Measurements from ENCODE around the gene ZNF565.

The ZNF565 gene

DNA sequence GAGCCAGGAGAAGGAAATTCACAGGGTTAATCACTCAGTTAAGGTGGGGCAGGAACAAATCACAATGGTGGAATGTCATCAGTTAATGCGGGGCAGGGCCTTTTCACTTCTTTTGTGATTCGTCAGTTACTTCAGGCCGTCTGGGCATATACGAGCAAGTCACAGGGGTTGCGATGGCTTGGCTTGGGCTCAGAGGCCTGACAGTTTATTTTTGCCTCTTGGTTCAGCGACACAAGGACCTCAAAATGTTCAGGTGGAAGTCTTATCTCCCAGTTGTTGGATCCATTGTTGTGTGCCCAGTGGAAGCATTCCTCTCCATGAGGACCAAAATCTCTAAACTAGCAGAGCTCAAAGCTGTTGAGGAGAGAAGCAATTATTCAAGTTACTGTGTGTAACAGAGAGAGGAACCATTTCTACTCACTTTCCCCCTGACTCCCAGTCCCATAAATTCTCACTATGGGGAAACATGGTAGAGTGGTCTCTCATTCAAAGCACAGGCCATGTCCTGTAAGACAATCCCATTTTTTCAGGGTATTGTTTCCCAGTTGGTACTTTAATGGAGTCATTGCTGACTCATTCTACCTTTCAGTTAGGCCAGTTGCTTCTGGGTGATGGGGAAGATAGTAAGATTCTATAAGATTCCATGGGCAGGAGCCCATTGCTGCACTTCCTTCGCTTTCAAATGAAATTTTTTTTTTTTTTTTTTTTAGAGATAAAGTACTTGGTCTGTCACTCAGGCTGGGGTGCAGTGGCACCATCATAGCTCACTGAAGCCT is 53.5 kb downstream of the ZNF565 start:
- TF ChIP-seq SIN3A (IDR thresholded peaks at IDR 0.05; ENCODE audit: borderline replicate concordance, insufficient read depth, low read length), result no peak

DNA sequence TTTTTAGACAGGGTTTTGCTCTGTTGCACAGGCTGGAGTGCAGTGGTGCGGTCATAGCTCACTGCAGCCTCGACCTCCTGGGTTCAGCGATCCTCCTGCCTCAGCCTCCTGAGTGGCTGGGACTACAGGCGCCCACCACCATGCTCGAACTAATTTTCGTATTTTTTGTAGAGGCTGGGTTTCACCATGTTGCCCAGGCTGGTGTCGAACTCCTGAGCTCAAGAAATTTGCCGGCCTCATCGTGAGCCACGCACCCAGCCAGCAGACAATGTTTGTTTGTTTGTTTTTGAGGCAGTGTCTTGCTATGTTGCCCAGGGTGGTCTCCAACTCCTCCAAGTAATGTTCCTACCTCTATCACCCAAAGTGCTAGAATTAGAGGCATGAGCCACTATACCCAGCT is 61.3 kb downstream of the ZNF565 start:
- TF ChIP-seq TAF1 (IDR thresholded peaks at IDR 0.05; ENCODE audit: borderline replicate concordance, insufficient read depth, low read length) (no peak), POLR2AphosphoS5 (IDR thresholded peaks at IDR 0.05; ENCODE audit: low read depth, low read length) (no peak), SIN3A (IDR thresholded peaks at IDR 0.05; ENCODE audit: borderline replicate concordance, insufficient read depth, low read length) (no peak), FOXP2 (optimal IDR thresholded peaks at IDR 0.05; ENCODE audit: borderline replicate concordance, extremely low read depth, extremely low read length, insufficient read depth) (no peak)
- TF ChIP-seq, protein P1, sequence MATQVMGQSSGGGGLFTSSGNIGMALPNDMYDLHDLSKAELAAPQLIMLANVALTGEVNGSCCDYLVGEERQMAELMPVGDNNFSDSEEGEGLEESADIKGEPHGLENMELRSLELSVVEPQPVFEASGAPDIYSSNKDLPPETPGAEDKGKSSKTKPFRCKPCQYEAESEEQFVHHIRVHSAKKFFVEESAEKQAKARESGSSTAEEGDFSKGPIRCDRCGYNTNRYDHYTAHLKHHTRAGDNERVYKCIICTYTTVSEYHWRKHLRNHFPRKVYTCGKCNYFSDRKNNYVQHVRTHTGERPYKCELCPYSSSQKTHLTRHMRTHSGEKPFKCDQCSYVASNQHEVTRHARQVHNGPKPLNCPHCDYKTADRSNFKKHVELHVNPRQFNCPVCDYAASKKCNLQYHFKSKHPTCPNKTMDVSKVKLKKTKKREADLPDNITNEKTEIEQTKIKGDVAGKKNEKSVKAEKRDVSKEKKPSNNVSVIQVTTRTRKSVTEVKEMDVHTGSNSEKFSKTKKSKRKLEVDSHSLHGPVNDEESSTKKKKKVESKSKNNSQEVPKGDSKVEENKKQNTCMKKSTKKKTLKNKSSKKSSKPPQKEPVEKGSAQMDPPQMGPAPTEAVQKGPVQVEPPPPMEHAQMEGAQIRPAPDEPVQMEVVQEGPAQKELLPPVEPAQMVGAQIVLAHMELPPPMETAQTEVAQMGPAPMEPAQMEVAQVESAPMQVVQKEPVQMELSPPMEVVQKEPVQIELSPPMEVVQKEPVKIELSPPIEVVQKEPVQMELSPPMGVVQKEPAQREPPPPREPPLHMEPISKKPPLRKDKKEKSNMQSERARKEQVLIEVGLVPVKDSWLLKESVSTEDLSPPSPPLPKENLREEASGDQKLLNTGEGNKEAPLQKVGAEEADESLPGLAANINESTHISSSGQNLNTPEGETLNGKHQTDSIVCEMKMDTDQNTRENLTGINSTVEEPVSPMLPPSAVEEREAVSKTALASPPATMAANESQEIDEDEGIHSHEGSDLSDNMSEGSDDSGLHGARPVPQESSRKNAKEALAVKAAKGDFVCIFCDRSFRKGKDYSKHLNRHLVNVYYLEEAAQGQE (IDR thresholded peaks at IDR 0.05; ENCODE audit: insufficient read depth in 1 of 2, low read depth in 2 of 2, low read length in 2 of 2), result no peak

DNA sequence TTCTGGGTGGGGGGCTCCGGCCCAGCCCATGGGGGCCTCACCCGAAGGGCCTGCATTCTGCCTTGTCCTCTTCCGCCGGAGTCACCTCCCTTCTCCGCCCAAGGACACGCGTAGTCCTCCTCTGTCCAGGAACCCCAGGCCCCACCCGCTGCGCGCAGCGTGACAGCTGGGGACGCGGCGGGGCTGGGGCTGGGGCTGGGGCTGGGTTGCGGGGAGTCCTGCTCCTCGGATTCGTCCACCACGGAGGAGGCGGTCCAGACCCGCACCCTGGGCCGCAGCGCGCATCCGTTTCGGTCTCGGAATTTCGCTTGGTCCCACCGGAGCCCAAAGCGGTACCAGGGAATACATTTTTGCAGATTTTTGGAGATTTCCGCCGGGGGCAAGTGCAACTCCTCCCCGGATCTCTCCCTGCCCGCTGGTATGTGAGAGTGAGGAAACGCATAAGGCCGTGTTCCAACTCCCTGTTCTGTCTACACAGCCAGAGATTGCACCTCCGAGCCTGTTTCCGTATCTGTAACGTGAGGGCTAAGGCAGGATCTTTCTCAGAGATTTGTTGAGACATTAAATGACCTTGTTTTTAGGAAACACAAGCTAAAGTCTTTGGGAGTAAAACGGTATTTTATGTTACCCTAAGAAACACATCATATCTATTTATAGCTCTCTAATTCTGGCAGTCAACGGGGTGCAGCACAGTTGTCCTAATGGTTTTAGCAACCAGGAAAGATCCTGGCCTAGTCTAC is 61.9 kb downstream of the ZNF565 start, which contains the start of gene COX7A1:
Gene COX7A1 (minus strand): TSS at position 96 of the 740 bp plus-strand sequence. CDS start 40 bp downstream, at position 56.
- TF ChIP-seq FOXP2 (optimal IDR thresholded peaks at IDR 0.05; ENCODE audit: borderline replicate concordance, extremely low read depth, extremely low read length, insufficient read depth) (no peak), TAF1 (IDR thresholded peaks at IDR 0.05; ENCODE audit: borderline replicate concordance, insufficient read depth, low read length) (no peak), SIN3A (IDR thresholded peaks at IDR 0.05; ENCODE audit: borderline replicate concordance, insufficient read depth, low read length) (no peak), POLR2AphosphoS5 (IDR thresholded peaks at IDR 0.05; ENCODE audit: low read depth, low read length) (no peak)
- TF ChIP-seq, protein P1 (IDR thresholded peaks at IDR 0.05; ENCODE audit: insufficient read depth in 1 of 2, low read depth in 2 of 2, low read length in 2 of 2), result no peak

DNA sequence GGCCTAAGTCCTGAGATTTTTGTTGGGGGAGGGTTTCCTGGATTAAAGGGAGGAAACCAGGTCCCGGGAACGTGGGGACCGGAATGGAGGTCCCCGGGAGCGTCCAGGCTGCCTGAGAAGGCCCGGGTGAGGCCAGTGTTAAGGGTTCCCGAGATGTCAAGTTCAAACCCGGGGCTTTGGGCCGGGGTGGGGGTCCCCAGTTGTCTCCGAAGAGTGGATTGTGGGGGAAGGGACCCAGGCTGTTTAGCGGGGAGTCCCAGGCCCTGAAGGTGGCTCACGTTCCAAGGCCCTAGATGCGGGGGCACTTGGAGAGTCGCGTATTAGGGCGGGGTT is 62.5 kb downstream of the ZNF565 start:
- TF ChIP-seq TAF1 (IDR thresholded peaks at IDR 0.05; ENCODE audit: borderline replicate concordance, insufficient read depth, low read length) (no peak), FOXP2 (optimal IDR thresholded peaks at IDR 0.05; ENCODE audit: borderline replicate concordance, extremely low read depth, extremely low read length, insufficient read depth) (no peak), POLR2AphosphoS5 (IDR thresholded peaks at IDR 0.05; ENCODE audit: low read depth, low read length) (no peak), SIN3A (IDR thresholded peaks at IDR 0.05; ENCODE audit: borderline replicate concordance, insufficient read depth, low read length) (no peak)
- TF ChIP-seq, protein P1 (IDR thresholded peaks at IDR 0.05; ENCODE audit: insufficient read depth in 1 of 2, low read depth in 2 of 2, low read length in 2 of 2), result no peak

DNA sequence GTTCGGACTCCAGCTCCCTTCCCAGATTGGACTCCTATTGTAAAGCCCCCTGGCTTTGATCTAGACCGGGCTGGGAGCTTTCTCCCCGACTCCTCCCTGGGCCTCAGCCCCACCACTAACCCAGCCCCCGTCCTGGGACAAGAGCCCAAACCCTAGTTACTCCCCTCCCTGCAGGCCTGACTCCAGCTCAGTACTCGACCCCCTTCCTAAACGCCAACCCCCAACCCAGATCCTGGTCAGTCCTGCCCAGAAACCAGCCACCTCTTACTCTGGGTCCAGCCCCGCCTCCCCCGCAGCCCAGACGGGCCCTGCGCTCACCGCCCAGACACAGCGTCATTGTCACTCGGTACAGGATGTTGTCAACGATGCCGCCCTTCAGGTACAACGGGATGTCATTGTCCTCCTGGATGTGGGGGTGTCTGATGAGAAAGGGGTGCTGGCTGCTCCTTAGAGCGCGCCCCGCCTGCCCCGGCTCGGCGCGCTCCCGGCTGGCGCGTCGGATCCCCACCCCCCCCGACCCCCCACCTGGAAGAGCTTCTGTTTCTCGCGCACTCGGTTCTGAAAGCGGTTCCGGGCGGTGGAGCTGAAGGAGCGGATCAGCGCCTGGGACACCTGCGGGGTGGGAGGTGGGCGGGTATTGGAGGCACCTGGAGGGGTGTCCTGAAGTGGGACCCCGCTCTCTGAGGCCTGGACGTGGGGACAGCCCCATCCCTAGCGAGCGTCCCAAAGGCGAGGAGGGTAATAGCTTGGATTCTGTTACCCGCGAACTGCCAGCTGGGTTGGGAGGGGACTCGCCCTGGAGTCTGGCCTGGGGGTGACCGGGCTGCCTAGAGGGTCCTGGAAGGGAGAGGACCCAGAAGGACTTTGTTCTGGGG is 63.1 kb downstream of the ZNF565 start:
- TF ChIP-seq SIN3A (IDR thresholded peaks at IDR 0.05; ENCODE audit: borderline replicate concordance, insufficient read depth, low read length), result no peak
- TF ChIP-seq POLR2AphosphoS5 (IDR thresholded peaks at IDR 0.05; ENCODE audit: low read depth, low read length), result no peak
- TF ChIP-seq, protein P1 (IDR thresholded peaks at IDR 0.05; ENCODE audit: insufficient read depth in 1 of 2, low read depth in 2 of 2, low read length in 2 of 2), result no peak
- TF ChIP-seq FOXP2 (optimal IDR thresholded peaks at IDR 0.05; ENCODE audit: borderline replicate concordance, extremely low read depth, extremely low read length, insufficient read depth), result no peak
- no peak for TF ChIP-seq TAF1 (IDR thresholded peaks at IDR 0.05; ENCODE audit: borderline replicate concordance, insufficient read depth, low read length)

All from PFSK-1 (cell line).